Stimulated activated CD4-positive, alpha-beta T cell treated with anti-CD3 and anti-CD28 coated beads, Interleukin-1b, Interleukin-23, amount 100 ng/mL, for 48 hours (primary cell): ENCODE results near the gene OLFML3.

Experiments used
- DNase-seq: peaks from one replicate; pipeline ENCODE4 v3.0.0-alpha.2; 2020

OLFML3 gene

DNA sequence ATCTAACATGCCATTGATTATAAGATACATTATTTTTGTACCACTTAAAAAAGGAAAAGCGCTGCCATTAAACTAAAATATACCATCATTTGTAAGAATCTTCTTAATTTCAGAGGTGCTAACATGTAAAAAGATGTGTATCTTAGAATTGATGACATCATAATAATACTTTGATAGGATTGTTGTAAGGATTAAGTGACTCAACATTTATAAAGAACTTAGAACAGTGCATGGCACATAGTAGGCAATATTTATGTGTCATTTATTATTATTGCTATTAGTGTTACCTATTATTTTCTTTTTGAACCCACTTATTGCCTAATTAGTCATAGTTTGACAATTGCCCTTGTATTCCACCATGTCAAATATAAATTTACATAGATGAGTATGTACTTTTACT is 28.4 kb upstream of the OLFML3 start:
- DNase-seq: no peak

GRCh38 chr1:113951719-113952118 is 27.6 kb upstream of the OLFML3 start:
- DNase-seq: no peak

DNA sequence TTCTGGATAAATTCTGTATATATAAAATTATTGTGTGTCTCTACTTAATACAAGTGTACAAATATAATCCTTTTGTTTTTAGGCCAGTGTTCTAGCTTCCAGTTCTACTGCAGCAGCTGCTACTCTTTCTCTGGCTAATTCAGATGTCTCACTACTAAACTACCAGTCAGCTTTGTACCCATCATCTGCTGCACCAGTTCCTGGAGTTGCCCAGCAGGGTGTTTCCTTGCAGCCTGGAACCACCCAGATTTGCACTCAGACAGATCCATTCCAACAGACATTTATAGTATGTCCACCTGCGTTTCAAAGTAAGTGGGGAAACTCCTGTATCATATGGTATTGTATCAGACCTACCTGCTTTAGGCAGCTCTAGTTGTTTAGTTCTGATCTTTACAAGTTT is 21.3 kb upstream of the OLFML3 start:
- DNase-seq: no peak

DNA sequence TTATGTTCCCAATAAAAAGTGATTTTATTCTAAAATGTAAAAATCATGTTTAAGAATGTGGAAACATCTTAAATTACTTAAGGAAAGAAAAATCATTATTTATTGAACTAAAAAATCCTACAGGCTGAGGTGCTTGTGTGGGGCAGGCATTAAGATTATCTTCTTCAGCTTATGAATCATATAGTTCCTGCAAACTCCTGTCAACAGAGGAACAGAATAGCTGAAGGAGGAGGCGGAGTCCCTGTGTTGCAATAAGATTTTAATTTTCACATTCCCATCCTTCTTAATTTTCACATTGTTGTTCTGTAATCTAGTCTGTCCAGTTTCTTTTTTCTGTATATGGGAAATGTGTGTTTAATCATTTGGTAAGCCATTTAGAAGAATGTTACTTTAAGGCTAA is 20.6 kb upstream of the OLFML3 start:
- DNase-seq: no peak

DNA sequence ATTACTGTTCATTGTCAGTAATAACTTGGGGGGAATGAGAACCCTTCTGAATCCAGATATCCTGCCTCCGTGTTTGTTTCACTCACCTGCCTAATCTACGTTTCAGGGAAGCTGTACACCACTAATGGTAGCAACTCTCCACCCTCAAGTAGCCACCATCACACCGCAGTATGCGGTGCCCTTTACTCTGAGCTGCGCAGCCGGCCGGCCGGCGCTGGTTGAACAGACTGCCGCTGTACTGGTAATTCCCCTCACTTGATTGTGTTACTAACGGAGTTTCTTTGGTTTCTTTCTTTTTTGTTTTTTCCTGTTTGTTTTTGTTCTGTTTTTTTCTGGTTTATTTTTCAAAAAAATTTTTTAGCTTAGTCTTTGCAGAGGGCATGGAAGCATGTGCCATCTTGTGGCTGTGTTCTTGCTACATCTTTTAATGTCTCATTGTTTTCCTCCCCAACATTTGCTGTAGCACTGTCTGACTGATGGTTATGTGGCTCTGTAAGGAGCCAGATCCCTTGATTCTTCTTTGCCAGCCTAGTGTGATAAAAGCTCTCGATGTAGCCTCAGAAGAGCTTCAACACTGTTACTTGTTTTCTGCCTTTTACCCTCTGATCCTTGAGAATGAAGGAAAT is 15.9 kb upstream of the OLFML3 start:
- no peak for DNase-seq

GRCh38 chr1:113965703-113966412 is 13.4 kb upstream of the OLFML3 start:
- DNase-seq: no peak

- DNase-seq: no peak
These were observed 6.3 kb upstream of the OLFML3 start for GRCh38 chr1:113972954-113973353.

DNA sequence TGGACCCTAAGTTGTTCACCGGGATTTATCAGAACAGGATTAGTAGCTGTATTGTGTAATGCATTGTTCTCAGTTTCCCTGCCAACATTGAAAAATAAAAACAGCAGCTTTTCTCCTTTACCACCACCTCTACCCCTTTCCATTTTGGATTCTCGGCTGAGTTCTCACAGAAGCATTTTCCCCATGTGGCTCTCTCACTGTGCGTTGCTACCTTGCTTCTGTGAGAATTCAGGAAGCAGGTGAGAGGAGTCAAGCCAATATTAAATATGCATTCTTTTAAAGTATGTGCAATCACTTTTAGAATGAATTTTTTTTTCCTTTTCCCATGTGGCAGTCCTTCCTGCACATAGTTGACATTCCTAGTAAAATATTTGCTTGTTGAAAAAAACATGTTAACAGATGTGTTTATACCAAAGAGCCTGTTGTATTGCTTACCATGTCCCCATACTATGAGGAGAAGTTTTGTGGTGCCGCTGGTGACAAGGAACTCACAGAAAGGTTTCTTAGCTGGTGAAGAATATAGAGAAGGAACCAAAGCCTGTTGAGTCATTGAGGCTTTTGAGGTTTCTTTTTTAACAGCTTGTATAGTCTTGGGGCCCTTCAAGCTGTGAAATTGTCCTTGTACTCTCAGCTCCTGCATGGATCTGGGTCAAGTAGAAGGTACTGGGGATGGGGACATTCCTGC is 3.9 kb upstream of the OLFML3 start:
- no peak for DNase-seq

GRCh38 chr1:113976609-113977278 is 2.5 kb upstream of the OLFML3 start:
- no peak for DNase-seq

- no peak for DNase-seq
These were observed 1.4 kb upstream of the OLFML3 start for GRCh38 chr1:113977906-113978305.

DNA sequence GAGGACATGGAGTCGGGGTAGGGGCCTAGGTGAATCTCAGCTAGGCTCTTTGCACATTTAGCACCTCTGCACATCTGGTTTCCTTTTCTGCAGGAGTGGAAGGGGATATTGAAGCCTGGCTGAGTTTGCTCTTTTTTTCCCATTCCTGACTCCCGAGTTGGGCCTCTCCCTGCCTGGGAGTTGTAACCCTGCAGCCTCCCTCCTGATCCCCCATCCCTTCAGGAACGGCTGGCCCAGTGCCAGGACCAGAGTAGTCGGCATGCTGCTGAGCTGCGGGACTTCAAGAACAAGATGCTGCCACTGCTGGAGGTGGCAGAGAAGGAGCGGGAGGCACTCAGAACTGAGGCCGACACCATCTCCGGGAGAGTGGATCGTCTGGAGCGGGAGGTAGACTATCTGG is 836 bp downstream of the OLFML3 start:
- no peak for DNase-seq

- no peak for DNase-seq
These were observed 3.0 kb downstream of the OLFML3 start for GRCh38 chr1:113981962-113982931.

GRCh38 chr1:113982949-113983348 is 3.7 kb downstream of the OLFML3 start:
- DNase-seq: no peak

- DNase-seq: no peak
These were observed 4.1 kb downstream of the OLFML3 start for GRCh38 chr1:113983391-113983790.

DNA sequence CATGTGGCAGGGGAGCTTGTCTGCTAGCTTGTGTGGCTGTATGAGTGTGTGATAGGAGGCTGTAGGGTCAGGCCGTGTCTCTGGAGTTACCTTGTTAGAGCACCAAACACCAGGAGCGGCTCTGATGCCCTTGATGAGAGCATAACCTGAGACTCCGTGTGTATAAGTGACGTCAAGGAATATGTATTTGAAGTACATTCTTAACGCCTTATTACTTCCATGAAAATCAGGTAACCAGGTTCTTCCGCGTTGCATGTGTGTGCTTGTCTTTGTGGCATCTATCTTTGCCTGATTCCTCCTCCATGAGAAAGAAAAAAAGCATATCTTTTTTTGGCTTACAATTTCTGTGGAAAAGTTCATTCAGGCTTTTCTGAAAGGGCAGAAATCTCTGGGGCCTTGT is 4.6 kb downstream of the OLFML3 start:
- no peak for DNase-seq

- DNase-seq: no peak
These were observed 5.4 kb downstream of the OLFML3 start for GRCh38 chr1:113984710-113985109.

- no peak for DNase-seq
These were observed 7.5 kb downstream of the OLFML3 start for GRCh38 chr1:113986802-113987201.

GRCh38 chr1:113987259-113987658 is 8.0 kb downstream of the OLFML3 start:
- DNase-seq: no peak

GRCh38 chr1:113990530-113990929 is 11.3 kb downstream of the OLFML3 start:
- DNase-seq: no peak

DNA sequence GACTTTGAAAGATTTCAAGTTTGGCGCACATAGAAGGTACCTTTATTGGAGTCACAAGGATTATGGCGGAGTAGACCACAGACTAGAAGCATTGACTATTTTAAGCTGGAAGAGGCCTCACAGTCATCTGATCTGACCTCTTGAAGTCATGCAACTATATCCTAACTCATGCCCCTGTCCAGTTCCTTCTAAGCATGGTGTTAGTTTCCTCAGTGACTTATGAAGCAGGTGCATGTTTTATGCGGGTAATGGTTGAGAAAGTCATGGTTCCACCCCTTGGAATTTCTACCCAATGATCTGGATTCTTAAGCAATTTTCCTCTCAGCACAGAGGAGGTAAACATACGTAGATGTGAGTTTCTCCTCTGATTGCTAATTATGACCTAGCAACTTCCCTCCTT is 11.7 kb downstream of the OLFML3 start:
- no peak for DNase-seq

GRCh38 chr1:113991467-113991997 is 12.3 kb downstream of the OLFML3 start:
- no peak for DNase-seq

DNA sequence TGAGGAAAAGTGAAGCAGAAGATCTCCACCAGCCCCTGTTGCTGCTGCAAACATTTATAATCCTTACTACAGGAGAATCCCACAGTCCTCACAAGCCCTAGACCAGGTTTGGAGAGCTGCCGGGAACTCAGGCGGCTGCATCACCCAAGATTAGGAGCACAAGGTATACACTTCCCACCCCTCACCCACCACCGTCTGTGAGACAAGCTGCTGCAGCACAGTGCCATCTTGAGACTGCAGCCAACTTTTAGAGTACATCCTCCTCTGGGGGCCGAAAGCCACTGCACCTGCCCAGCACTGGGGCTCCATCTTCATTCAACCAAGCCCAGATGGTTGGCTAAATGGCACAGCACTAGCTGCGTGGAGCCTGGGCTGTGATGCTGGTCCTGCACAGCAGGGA is 13.8 kb downstream of the OLFML3 start:
- no peak for DNase-seq
